HG02852 (cell line): Measurements from ENCODE around the gene AHRR.

Experiments
- ATAC-seq: cut with Tn5 transposase; IDR thresholded peaks from one replicate; pipeline ENCODE4 v1.9.1; 2021; ENCODE audit warnings: mild to moderate bottlenecking, moderate library complexity; ENCODE audit not compliant: unreplicated experiment

The AHRR gene

GRCh38 chr5:318931-319601, 2.4 kb upstream of the AHRR start:
- ATAC-seq = no peak

GRCh38 chr5:320524-321229, 837 bp upstream of the AHRR start:
- no peak for ATAC-seq

- no peak for ATAC-seq
Observed at GRCh38 chr5:321726-322251, 275 bp downstream of the AHRR start.

GRCh38 chr5:322281-322941, 897 bp downstream of the AHRR start:
- ATAC-seq = no peak

- no peak for ATAC-seq
Observed at GRCh38 chr5:322942-323879, 1.7 kb downstream of the AHRR start.

- no peak for ATAC-seq
Observed at GRCh38 chr5:324736-325612, 3.5 kb downstream of the AHRR start.

- ATAC-seq = no peak
Observed at GRCh38 chr5:326109-326508, 4.6 kb downstream of the AHRR start.

- no peak for ATAC-seq
Observed at GRCh38 chr5:329121-329735, 7.7 kb downstream of the AHRR start.

GRCh38 chr5:329768-330167, 8.3 kb downstream of the AHRR start:
- ATAC-seq = no peak

GRCh38 chr5:332843-333242, 11.3 kb downstream of the AHRR start:
- ATAC-seq = peak; percentile 55

- ATAC-seq = peak; percentile 35
Observed at GRCh38 chr5:333945-334344, 12.4 kb downstream of the AHRR start.

GRCh38 chr5:334903-335739, 13.6 kb downstream of the AHRR start:
- no peak for ATAC-seq

- no peak for ATAC-seq
Observed at GRCh38 chr5:335740-336038, 14.2 kb downstream of the AHRR start.

GRCh38 chr5:337563-338130, 16.1 kb downstream of the AHRR start:
- ATAC-seq = no peak

- ATAC-seq = no peak
Observed at GRCh38 chr5:342501-343460, 21.3 kb downstream of the AHRR start.

GRCh38 chr5:343461-344401, 22.2 kb downstream of the AHRR start:
- peak; percentile 50 for ATAC-seq
